Measurements from ENCODE around the gene HEXIM2.
"Not testable (repeated sequence)": the region's sequence is repeated elsewhere in the genome, so short reads cannot be mapped to it uniquely, and the experiment has no call there.

The HEXIM2 gene

GRCh38 chr17:45119964-45120363 is 41.7 kb upstream of the HEXIM2 start:
- no peak overlapping the region for H3K4me3 ChIP-seq (ENCODE audit: low read length)
- H3K36me3 ChIP-seq (ENCODE audit: insufficient read depth, low read length), result peaks cover 16% of the 10 kb centered on the region
- H3K4me2 ChIP-seq (ENCODE audit: low read length), result no peak overlapping the region
- H3K27me3 ChIP-seq (ENCODE audit: control insufficient read depth, insufficient read depth, low read length), result no peaks in the 10 kb centered on the region
- no peaks in the 10 kb centered on the region for H3K9me3 ChIP-seq (replicated peaks; ENCODE audit: low read length)
- no peak overlapping the region for H3K9ac ChIP-seq (ENCODE audit: low read depth, low read length)
- peaks cover 26% of the 10 kb centered on the region for H3K4me1 ChIP-seq (ENCODE audit: control insufficient read depth, insufficient read depth, low read length)

GRCh38 chr17:45120558-45120957 is 41.1 kb upstream of the HEXIM2 start:
- Histone ChIP-seq H3K4me2 (ENCODE audit: low read length) (no peak overlapping the region), H3K36me3 (ENCODE audit: insufficient read depth, low read length) (peaks cover 16% of the 10 kb centered on the region), H3K27me3 (ENCODE audit: control insufficient read depth, insufficient read depth, low read length) (no peaks in the 10 kb centered on the region), H3K4me1 (ENCODE audit: control insufficient read depth, insufficient read depth, low read length) (peaks cover 26% of the 10 kb centered on the region), H3K9me3 (replicated peaks; ENCODE audit: low read length) (no peaks in the 10 kb centered on the region), H3K4me3 (ENCODE audit: low read length) (no peak overlapping the region), H3K9ac (ENCODE audit: low read depth, low read length) (no peak overlapping the region)

GRCh38 chr17:45121055-45121454 is 40.6 kb upstream of the HEXIM2 start:
- no peak overlapping the region for H3K4me2 ChIP-seq (ENCODE audit: low read length)
- no peaks in the 10 kb centered on the region for H3K27me3 ChIP-seq (ENCODE audit: control insufficient read depth, insufficient read depth, low read length)
- peaks cover 26% of the 10 kb centered on the region for H3K4me1 ChIP-seq (ENCODE audit: control insufficient read depth, insufficient read depth, low read length)
- no peak overlapping the region for H3K9ac ChIP-seq (ENCODE audit: low read depth, low read length)
- peaks cover 16% of the 10 kb centered on the region for H3K36me3 ChIP-seq (ENCODE audit: insufficient read depth, low read length)
- no peaks in the 10 kb centered on the region for H3K9me3 ChIP-seq (replicated peaks; ENCODE audit: low read length)
- no peak overlapping the region for H3K4me3 ChIP-seq (ENCODE audit: low read length)

GRCh38 chr17:45123076-45123770 is 38.5 kb upstream of the HEXIM2 start:
- Histone ChIP-seq H3K36me3 (ENCODE audit: insufficient read depth, low read length) (peaks cover 7% of the 10 kb centered on the region), H3K9me3 (replicated peaks; ENCODE audit: low read length) (no peaks in the 10 kb centered on the region), H3K9ac (ENCODE audit: low read depth, low read length) (no peak overlapping the region), H3K4me3 (ENCODE audit: low read length) (no peak overlapping the region), H3K4me1 (ENCODE audit: control insufficient read depth, insufficient read depth, low read length) (peaks cover 38% of the 10 kb centered on the region), H3K27me3 (ENCODE audit: control insufficient read depth, insufficient read depth, low read length) (no peaks in the 10 kb centered on the region), H3K4me2 (ENCODE audit: low read length) (peak overlapping the region; percentile 66)

- peak overlapping the region; percentile 50 for H3K4me3 ChIP-seq (ENCODE audit: low read length)
- peak overlapping the region; percentile 69 for H3K9ac ChIP-seq (ENCODE audit: low read depth, low read length)
- H3K4me2 ChIP-seq (ENCODE audit: low read length), result peak overlapping the region; percentile 66
- no peaks in the 10 kb centered on the region for H3K27me3 ChIP-seq (ENCODE audit: control insufficient read depth, insufficient read depth, low read length)
- H3K9me3 ChIP-seq (replicated peaks; ENCODE audit: low read length), result no peaks in the 10 kb centered on the region
- peaks cover 41% of the 10 kb centered on the region for H3K4me1 ChIP-seq (ENCODE audit: control insufficient read depth, insufficient read depth, low read length)
- peaks cover 7% of the 10 kb centered on the region for H3K36me3 ChIP-seq (ENCODE audit: insufficient read depth, low read length)
Observed at GRCh38 chr17:45123930-45124796, 37.5 kb upstream of the HEXIM2 start.

- H3K36me3 ChIP-seq (ENCODE audit: insufficient read depth, low read length); H3K27me3 ChIP-seq (ENCODE audit: control insufficient read depth, insufficient read depth, low read length); H3K9me3 ChIP-seq (replicated peaks; ENCODE audit: low read length): not testable (repeated sequence)
- H3K4me3 ChIP-seq (ENCODE audit: low read length), result peak overlapping the region; percentile 50
- peak overlapping the region; percentile 66 for H3K4me2 ChIP-seq (ENCODE audit: low read length)
- H3K4me1 ChIP-seq (ENCODE audit: control insufficient read depth, insufficient read depth, low read length), result peaks cover 47% of the 10 kb centered on the region
- H3K9ac ChIP-seq (ENCODE audit: low read depth, low read length), result peak overlapping the region; percentile 69
Observed at GRCh38 chr17:45124797-45125122, 36.9 kb upstream of the HEXIM2 start.

GRCh38 chr17:45125509-45125908 is 36.2 kb upstream of the HEXIM2 start:
- Histone ChIP-seq H3K36me3 (ENCODE audit: insufficient read depth, low read length) (no peaks in the 10 kb centered on the region), H3K9ac (ENCODE audit: low read depth, low read length) (no peak overlapping the region), H3K4me3 (ENCODE audit: low read length) (no peak overlapping the region)

GRCh38 chr17:45127207-45127547 is 34.5 kb upstream of the HEXIM2 start:
- Histone ChIP-seq H3K9ac (ENCODE audit: low read depth, low read length) (no peak overlapping the region), H3K4me1 (ENCODE audit: control insufficient read depth, insufficient read depth, low read length) (peaks cover 62% of the 10 kb centered on the region)

More at GRCh38 chr17:45125509-45125908, 36.2 kb upstream of the HEXIM2 start:
- Histone ChIP-seq H3K4me1 (ENCODE audit: control insufficient read depth, insufficient read depth, low read length) (peaks cover 51% of the 10 kb centered on the region), H3K27me3 (ENCODE audit: control insufficient read depth, insufficient read depth, low read length) (no peaks in the 10 kb centered on the region), H3K9me3 (replicated peaks; ENCODE audit: low read length) (no peaks in the 10 kb centered on the region), H3K4me2 (ENCODE audit: low read length) (no peak overlapping the region)

GRCh38 chr17:45127548-45128300 is 34.0 kb upstream of the HEXIM2 start:
- Histone ChIP-seq H3K4me1 (ENCODE audit: control insufficient read depth, insufficient read depth, low read length) (peaks cover 57% of the 10 kb centered on the region), H3K9ac (ENCODE audit: low read depth, low read length) (peak overlapping the region; percentile 31), H3K4me2 (ENCODE audit: low read length) (peak overlapping the region; percentile 44), H3K36me3 (ENCODE audit: insufficient read depth, low read length) (no peaks in the 10 kb centered on the region), H3K27me3 (ENCODE audit: control insufficient read depth, insufficient read depth, low read length) (no peaks in the 10 kb centered on the region), H3K4me3 (ENCODE audit: low read length) (no peak overlapping the region), H3K9me3 (replicated peaks; ENCODE audit: low read length) (no peaks in the 10 kb centered on the region)

More at GRCh38 chr17:45127207-45127547, 34.5 kb upstream of the HEXIM2 start:
- Histone ChIP-seq H3K36me3 (ENCODE audit: insufficient read depth, low read length) (no peaks in the 10 kb centered on the region), H3K9me3 (replicated peaks; ENCODE audit: low read length) (no peaks in the 10 kb centered on the region), H3K4me2 (ENCODE audit: low read length) (peak overlapping the region; percentile 44), H3K4me3 (ENCODE audit: low read length) (no peak overlapping the region), H3K27me3 (ENCODE audit: control insufficient read depth, insufficient read depth, low read length) (no peaks in the 10 kb centered on the region)

- H3K4me3 ChIP-seq (ENCODE audit: low read length), result no peak overlapping the region
- H3K9ac ChIP-seq (ENCODE audit: low read depth, low read length), result peak overlapping the region; percentile 31
- H3K27me3 ChIP-seq (ENCODE audit: control insufficient read depth, insufficient read depth, low read length), result no peaks in the 10 kb centered on the region
- peaks cover 55% of the 10 kb centered on the region for H3K4me1 ChIP-seq (ENCODE audit: control insufficient read depth, insufficient read depth, low read length)
- no peaks in the 10 kb centered on the region for H3K9me3 ChIP-seq (replicated peaks; ENCODE audit: low read length)
- peak overlapping the region; percentile 44 for H3K4me2 ChIP-seq (ENCODE audit: low read length)
- H3K36me3 ChIP-seq (ENCODE audit: insufficient read depth, low read length), result no peaks in the 10 kb centered on the region
Observed at GRCh38 chr17:45128331-45128730, 33.3 kb upstream of the HEXIM2 start.

- Histone ChIP-seq H3K36me3 (ENCODE audit: insufficient read depth, low read length) (no peaks in the 10 kb centered on the region), H3K9me3 (replicated peaks; ENCODE audit: low read length) (no peaks in the 10 kb centered on the region), H3K4me3 (ENCODE audit: low read length) (no peak overlapping the region), H3K9ac (ENCODE audit: low read depth, low read length) (no peak overlapping the region), H3K27me3 (ENCODE audit: control insufficient read depth, insufficient read depth, low read length) (no peaks in the 10 kb centered on the region), H3K4me1 (ENCODE audit: control insufficient read depth, insufficient read depth, low read length) (peaks cover 48% of the 10 kb centered on the region), H3K4me2 (ENCODE audit: low read length) (no peak overlapping the region)
Observed at GRCh38 chr17:45128989-45129388, 32.7 kb upstream of the HEXIM2 start.

Data from skeletal muscle satellite cell (primary cell).